Tibial nerve (tissue), 4 donors: ENCODE results near the gene OPHN1. TPM values are rescaled to one million over a fixed set of nuclear protein-coding genes. Genes with fewer than 3 reads are reported as not detected.

ENCODE experiments used
- DNase-seq, 2 donors: peaks; one replicate each; pipeline ENCODE4 v3.0.0-alpha.2; 2019; ENCODE audit warnings: low spot score in 2 of 2
- H3K27ac ChIP-seq, 4 donors: fragments of 200-600 bp; sonication (generic) in 3 of 4; one replicate each; pipeline ENCODE4 v1.5.1; 2017 to 2019; ENCODE audit warnings: mild to moderate bottlenecking in 1 of 4
- H3K27me3 ChIP-seq, 2 donors: fragments of 200-600 bp; sonication (generic) in 1 of 2; one replicate each; pipeline versions ENCODE4 v1.5.1 to v1.6.0; 2017 to 2019
- H3K36me3 ChIP-seq, 3 donors: fragments of 200-600 bp; sonication (generic); one replicate each; pipeline ENCODE4 v1.5.1; 2018 to 2019
- H3K4me1 ChIP-seq, 4 donors: fragments of 200-600 bp; sonication (generic) in 3 of 4; one replicate each; pipeline ENCODE4 v1.5.1; 2017 to 2019
- H3K4me3 ChIP-seq, 4 donors: fragments of 200-600 bp; sonication (generic) in 3 of 4; one replicate each; pipeline ENCODE4 v1.5.1; 2017 to 2019; ENCODE audit warnings: mild to moderate bottlenecking in 1 of 4, moderate library complexity in 1 of 4
- H3K9me3 ChIP-seq, 4 donors: fragments of 200-600 bp; sonication (generic) in 3 of 4; one replicate each; pipeline ENCODE4 v1.5.1; 2017 to 2019
- CTCF ChIP-seq, 5 experiments: fragments of 200-600 bp in 3 of 5; fragments of 450-650 bp in 2 of 5; sonication (generic) in 3 of 5; IDR thresholded peaks; one replicate each; pipeline ENCODE4 v1.5.1; 2016 to 2019; ENCODE audit warnings: antibody characterized with exemption in 5 of 5, mild to moderate bottlenecking in 3 of 5, moderate library complexity in 2 of 5
- EP300 ChIP-seq, 2 donors: sonication (generic); formaldehyde crosslinking; IDR thresholded peaks; one replicate each; pipeline ENCODE4 v1.6.1; 2017; ENCODE audit warnings: antibody characterized with exemption in 2 of 2, mild to moderate bottlenecking in 1 of 2
- POLR2A ChIP-seq, 2 donors: fragments of 450-650 bp; IDR thresholded peaks; one replicate each; pipeline ENCODE4 v1.6.1; 2017; ENCODE audit warnings: antibody characterized with exemption in 2 of 2, mild to moderate bottlenecking in 2 of 2, moderate library complexity in 2 of 2
- WGBS, 2 donors: methylation state at CpG; one replicate each; pipeline ENCODE4 v1.1.5; 2018; 5-methylcytosine and 5-hydroxymethylcytosine counted together
- total RNA-seq, 4 donors: library from RNA; depleted of rRNA; stranded (reverse); fragments of >200 nt; gene quantifications; one replicate each; pipeline ENCODE4 v1.1.0, GENCODE V29; 2016

Gene OPHN1
- total RNA-seq, 4 donors from 2014 or later, result 13.2 to 27.1 (median 20.5) TPM

- Histone ChIP-seq H3K4me1 (no peaks in the 10 kb centered on the region), H3K27me3 (no peaks in the 10 kb centered on the region), H3K36me3 (no peaks in the 10 kb centered on the region), H3K4me3 (no peak overlapping the region), H3K27ac (peak overlapping the region in 1 of 4 donors; percentile 24), H3K9me3 (no peaks in the 10 kb centered on the region)
- WGBS, 2 donors, result 29 to 67% methylated on average over 1 of the region's 1 CpG
- TF ChIP-seq CTCF (IDR thresholded peaks at IDR 0.05), result no peak
- TF ChIP-seq EP300 (IDR thresholded peaks at IDR 0.05), result no peak
- TF ChIP-seq POLR2A (IDR thresholded peaks at IDR 0.05), result no peak
- peak in 1 of 2 donors; percentile 13 for DNase-seq
Observed at GRCh38 chrX:68307769-68308168, 125.5 kb downstream of the OPHN1 start.

DNA sequence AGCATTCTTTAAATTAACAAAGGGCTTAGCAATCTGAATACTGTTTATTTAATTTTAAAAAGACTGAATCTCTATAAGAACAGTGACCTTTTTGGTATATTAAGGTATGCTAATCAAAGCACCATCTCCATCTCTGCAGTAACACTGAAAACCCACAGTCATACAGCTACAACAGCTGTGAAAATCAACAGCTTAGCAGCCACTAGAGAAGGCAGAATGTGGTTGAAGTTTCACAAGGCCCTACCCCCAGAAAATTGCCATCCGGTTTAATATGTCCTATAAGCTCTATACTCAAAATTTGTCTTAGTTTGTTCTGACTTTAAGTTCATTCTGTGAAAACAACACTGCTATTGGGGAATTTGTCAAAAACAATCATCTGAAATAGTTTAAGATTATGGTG lies 128.7 kb downstream of the OPHN1 start:
- no peaks in the 10 kb centered on the region for H3K36me3 ChIP-seq
- H3K9me3 ChIP-seq, result no peaks in the 10 kb centered on the region
- H3K27ac ChIP-seq, result no peak overlapping the region
- DNase-seq, result no peak
- H3K27me3 ChIP-seq, result no peaks in the 10 kb centered on the region
- WGBS, 2 donors, result 70 to 83% methylated on average over 1 of the region's 1 CpG
- H3K4me3 ChIP-seq, result no peak overlapping the region
- H3K4me1 ChIP-seq, result no peaks in the 10 kb centered on the region
- TF ChIP-seq POLR2A (IDR thresholded peaks at IDR 0.05) (no peak), CTCF (IDR thresholded peaks at IDR 0.05) (no peak), EP300 (IDR thresholded peaks at IDR 0.05) (no peak)

DNA sequence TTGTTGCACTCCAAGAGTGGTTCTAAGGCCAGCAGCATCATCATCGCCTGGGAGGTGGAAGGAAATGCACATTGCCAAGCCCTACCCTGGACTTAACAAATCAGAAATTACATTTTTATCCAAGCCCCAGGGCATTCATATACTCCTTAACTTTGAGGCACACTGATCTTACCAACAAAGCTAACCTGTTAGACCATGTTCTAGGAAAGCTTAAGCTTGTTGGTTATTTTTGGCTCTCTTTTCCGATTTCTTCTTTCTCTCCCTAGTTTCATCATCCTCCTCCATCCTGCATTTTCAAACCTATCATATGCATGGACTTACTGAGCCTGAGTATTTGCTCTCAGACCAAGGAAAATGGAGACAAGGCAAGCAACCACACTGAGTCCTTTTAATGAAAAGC lies 133.4 kb downstream of the OPHN1 start:
- Histone ChIP-seq H3K36me3 (no peaks in the 10 kb centered on the region), H3K9me3 (no peaks in the 10 kb centered on the region), H3K27ac (no peak overlapping the region), H3K4me1 (no peaks in the 10 kb centered on the region), H3K4me3 (no peak overlapping the region), H3K27me3 (no peaks in the 10 kb centered on the region)
- 69 to 70% methylated on average over 2 of the region's 2 CpGs for WGBS, 2 donors
- no peak for DNase-seq
- TF ChIP-seq EP300 (IDR thresholded peaks at IDR 0.05) (no peak), CTCF (IDR thresholded peaks at IDR 0.05) (no peak), POLR2A (IDR thresholded peaks at IDR 0.05) (no peak)

- H3K27ac ChIP-seq, result no peak overlapping the region
- DNase-seq, result no peak
- H3K4me3 ChIP-seq, result no peak overlapping the region
- H3K4me1 ChIP-seq, result no peaks in the 10 kb centered on the region
- TF ChIP-seq CTCF (IDR thresholded peaks at IDR 0.05), result no peak
- TF ChIP-seq EP300 (IDR thresholded peaks at IDR 0.05), result no peak
- TF ChIP-seq POLR2A (IDR thresholded peaks at IDR 0.05), result no peak
- no peaks in the 10 kb centered on the region for H3K9me3 ChIP-seq
- WGBS, 2 donors, result 64 to 66% methylated on average over 3 of the region's 3 CpGs
- no peaks in the 10 kb centered on the region for H3K36me3 ChIP-seq
- no peaks in the 10 kb centered on the region for H3K27me3 ChIP-seq
Observed at GRCh38 chrX:68292471-68292870, 140.8 kb downstream of the OPHN1 start.

DNA sequence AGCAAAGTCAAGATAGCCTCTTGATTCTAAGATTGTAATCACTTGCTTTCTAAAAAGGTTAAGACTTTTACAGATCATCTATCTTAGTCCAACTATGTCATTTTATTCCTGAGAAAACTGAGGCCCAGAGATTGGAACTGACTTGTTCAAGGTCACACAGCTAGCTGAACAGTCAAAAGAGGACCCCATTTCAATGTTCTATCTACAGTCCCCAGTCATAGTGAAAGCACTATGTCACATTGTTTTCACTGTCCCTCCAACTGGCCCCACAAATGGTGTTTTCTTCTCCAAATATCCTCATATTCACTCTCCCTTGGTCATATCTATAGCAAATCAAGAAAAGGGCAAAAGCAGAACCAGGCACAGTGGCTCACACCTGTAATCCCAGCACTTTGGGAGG lies 145.2 kb downstream of the OPHN1 start:
- Histone ChIP-seq H3K4me3 (no peak overlapping the region), H3K27ac (no peak overlapping the region), H3K27me3 (peaks cover 0 to 6% of the 10 kb centered on the region in 2 donors), H3K36me3 (no peaks in the 10 kb centered on the region), H3K9me3 (no peaks in the 10 kb centered on the region), H3K4me1 (no peaks in the 10 kb centered on the region)
- no peak for DNase-seq
- no peak for TF ChIP-seq POLR2A (IDR thresholded peaks at IDR 0.05)
- no peak for TF ChIP-seq CTCF (IDR thresholded peaks at IDR 0.05)
- no peak for TF ChIP-seq EP300 (IDR thresholded peaks at IDR 0.05)
